Astrocyte (in vitro differentiated cells and primary cell): Measurements from ENCODE around the gene TMEM132C.

Experiments
- CTCF ChIP-seq: IDR thresholded peaks from 2 replicates; pipeline ENCODE4 v1.5.1; 2011; ENCODE audit warnings: low read depth, mild to moderate bottlenecking, inconsistent platforms, low read length, moderate library complexity; ENCODE audit not compliant: insufficient read depth
- EZH2 ChIP-seq: IDR thresholded peaks from 2 replicates; pipeline ENCODE4 v1.6.1; 2012; ENCODE audit warnings: mild to moderate bottlenecking, low read length, inconsistent platforms; ENCODE audit not compliant: insufficient read depth

- TF ChIP-seq CTCF (no peak), EZH2 (no peak)
Observed at GRCh38 chr12:128313931-128314330, 47.0 kb downstream of the TMEM132C start.
